ENCODE measurements around the gene CNPY2.

DNA sequence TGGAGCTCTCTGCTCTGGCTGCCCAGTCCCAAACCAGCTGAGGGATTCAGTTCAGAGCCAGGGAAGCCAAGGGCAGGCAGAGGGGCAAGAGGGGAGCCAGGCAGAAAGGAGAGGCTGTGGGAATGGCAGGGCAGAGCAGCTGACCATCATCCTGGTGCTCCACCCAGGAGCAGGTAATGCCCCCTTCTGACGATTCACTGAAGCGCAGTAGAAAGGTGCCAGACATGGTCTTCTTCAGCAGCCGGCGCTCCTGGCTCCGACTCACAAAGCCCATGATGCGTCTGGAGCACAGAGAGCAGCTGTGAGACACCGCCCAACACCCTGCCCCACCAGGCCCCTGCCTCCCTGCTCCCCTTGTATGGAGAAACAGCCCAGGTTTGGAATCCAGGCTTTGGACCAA lies 30.9 kb upstream of the CNPY2 start:
- TF ChIP-seq SUZ12 (IDR thresholded peaks at IDR 0.05) (no peak), FOXM1 (IDR thresholded peaks at IDR 0.05; ENCODE audit: borderline replicate concordance) (no peak), FOXA1 (IDR thresholded peaks at IDR 0.05) (no peak), LEF1 (IDR thresholded peaks at IDR 0.05; ENCODE audit: borderline replicate concordance) (no peak), SP1 (IDR thresholded peaks at IDR 0.05) (no peak), TARDBP (IDR thresholded peaks at IDR 0.05) (no peak), NFRKB (IDR thresholded peaks at IDR 0.05) (no peak), ZNF384 (IDR thresholded peaks at IDR 0.05) (no peak), ELF4 (IDR thresholded peaks at IDR 0.05) (no peak), FOXK2 (IDR thresholded peaks at IDR 0.05) (no peak)

Data from HEK293T (cell line).